Mesendoderm (in vitro differentiated cells): ENCODE data around the gene IL18RAP.

Source experiments
- DNase-seq: peaks from one replicate; pipeline ENCODE4 v3.0.0; 2013
- H2AK5ac ChIP-seq: 2 replicates; pipeline ENCODE4 v1.6.1; 2013; ENCODE audit warnings: low read length, inconsistent platforms
- H2BK120ac ChIP-seq: 2 replicates; pipeline ENCODE4 v1.6.1; 2013; ENCODE audit warnings: low read depth, mild to moderate bottlenecking, low read length, moderate library complexity, mixed read lengths
- H2BK15ac ChIP-seq: replicated peaks from 2 replicates; pipeline ENCODE4 v1.6.1; 2013; ENCODE audit warnings: low read depth, mild to moderate bottlenecking, moderate library complexity
- H2BK5ac ChIP-seq: 2 replicates; pipeline ENCODE4 v1.6.1; 2013; ENCODE audit warnings: low read length, inconsistent platforms
- H3K18ac ChIP-seq: 2 replicates; pipeline ENCODE4 v1.6.1; 2013; ENCODE audit warnings: mild to moderate bottlenecking, low read length, mixed read lengths
- H3K23ac ChIP-seq: one replicate; pipeline ENCODE4 v1.6.1; 2013; ENCODE audit warnings: low read length
- H3K27ac ChIP-seq: 2 replicates; pipeline ENCODE4 v1.5.1; 2013; ENCODE audit warnings: low read depth, mild to moderate bottlenecking, inconsistent platforms, low read length, moderate library complexity
- H3K27me3 ChIP-seq: 2 replicates; pipeline ENCODE4 v1.6.1; 2013; ENCODE audit warnings: low read length, control low read depth, mild to moderate bottlenecking, inconsistent platforms; ENCODE audit not compliant: insufficient read depth, poor library complexity
- H3K36me3 ChIP-seq: 2 replicates; pipeline ENCODE4 v1.6.1; 2013; ENCODE audit warnings: low read length, inconsistent platforms; ENCODE audit not compliant: control insufficient read depth, insufficient read depth
- H3K4ac ChIP-seq: one replicate; pipeline ENCODE4 v1.6.1; 2013; ENCODE audit warnings: low read depth, mild to moderate bottlenecking, low read length, moderate library complexity
- H3K4me1 ChIP-seq: 2 replicates; pipeline ENCODE4 v1.6.1; 2013; ENCODE audit warnings: low read depth, low read length, inconsistent platforms; ENCODE audit not compliant: control insufficient read depth
- H3K4me2 ChIP-seq: 2 replicates; pipeline ENCODE4 v1.6.1; 2013; ENCODE audit warnings: low read length
- H3K4me3 ChIP-seq: 2 replicates; pipeline ENCODE4 v1.5.1; 2013; ENCODE audit warnings: mild to moderate bottlenecking, low read length
- H3K56ac ChIP-seq: one replicate; pipeline ENCODE4 v1.6.1; 2013; ENCODE audit warnings: low read length
- H3K79me1 ChIP-seq: 2 replicates; pipeline ENCODE4 v1.6.1; 2013; ENCODE audit warnings: low read length, inconsistent platforms
- H3K79me2 ChIP-seq: 2 replicates; pipeline ENCODE4 v1.6.1; 2013; ENCODE audit warnings: mild to moderate bottlenecking, low read length; ENCODE audit not compliant: control insufficient read depth, insufficient read depth
- H3K9ac ChIP-seq: 2 replicates; pipeline ENCODE4 v1.6.1; 2013; ENCODE audit warnings: low read length, inconsistent platforms
- H4K5ac ChIP-seq: one replicate; pipeline ENCODE4 v1.6.1; 2013; ENCODE audit warnings: low read length
- H4K8ac ChIP-seq: one replicate; pipeline ENCODE4 v1.6.1; 2013; ENCODE audit warnings: low read depth, mild to moderate bottlenecking, control low read depth, low read length, moderate library complexity
- WGBS: extraction: QIAGEN DNeasy Blood & Tissue Kit; methylation state at CpG from one replicate; pipeline ENCODE4 v1.1.7; 2013; ENCODE audit warnings: low lambda C conversion rate, missing lambda C conversion rate; ENCODE audit not compliant: insufficient coverage; ENCODE audit errors: extremely low coverage; 5-methylcytosine and 5-hydroxymethylcytosine counted together

Gene IL18RAP

DNA sequence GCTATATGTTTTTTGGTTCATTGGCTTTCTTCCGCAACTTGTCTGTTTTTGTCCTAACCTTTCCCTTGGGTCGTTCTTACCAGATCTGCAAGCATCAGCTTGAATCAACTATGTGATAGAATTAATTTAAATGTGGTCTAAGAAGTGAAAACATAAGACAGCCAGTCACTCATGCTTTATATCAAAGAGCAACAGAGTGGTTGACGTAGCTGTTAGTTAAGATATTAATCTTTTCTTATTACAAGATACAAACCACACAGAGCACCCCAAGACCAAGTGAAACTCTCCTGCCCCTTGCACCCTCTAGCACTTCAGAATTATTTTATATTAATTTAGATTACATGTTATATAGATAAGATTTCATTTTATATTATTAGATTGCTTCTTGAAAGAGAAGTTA lies 15.2 kb downstream of the IL18RAP start:
- H3K4me2 ChIP-seq: no peak overlapping the region
- H3K79me2 ChIP-seq: no peaks in the 10 kb centered on the region
- no peak overlapping the region for H3K9ac ChIP-seq
- no peak overlapping the region for H3K4me3 ChIP-seq
- WGBS: no CpG with 5 or more reads among the region's 3 CpGs
- H2BK120ac ChIP-seq: no peak overlapping the region
- DNase-seq: no peak
- H3K4ac ChIP-seq: no peak overlapping the region
- no peak overlapping the region for H2AK5ac ChIP-seq
- H3K36me3 ChIP-seq: no peaks in the 10 kb centered on the region
- no peak overlapping the region for H3K18ac ChIP-seq
- H3K27ac ChIP-seq: no peak overlapping the region
- H2BK5ac ChIP-seq: no peak overlapping the region
- no peak overlapping the region for H2BK15ac ChIP-seq
- H3K23ac ChIP-seq: no peak overlapping the region
- no peaks in the 10 kb centered on the region for H3K4me1 ChIP-seq
- H4K5ac ChIP-seq: no peak overlapping the region
- no peaks in the 10 kb centered on the region for H3K27me3 ChIP-seq
- H3K79me1 ChIP-seq: no peaks in the 10 kb centered on the region
- H4K8ac ChIP-seq: no peak overlapping the region
- H3K56ac ChIP-seq: no peak overlapping the region

DNA sequence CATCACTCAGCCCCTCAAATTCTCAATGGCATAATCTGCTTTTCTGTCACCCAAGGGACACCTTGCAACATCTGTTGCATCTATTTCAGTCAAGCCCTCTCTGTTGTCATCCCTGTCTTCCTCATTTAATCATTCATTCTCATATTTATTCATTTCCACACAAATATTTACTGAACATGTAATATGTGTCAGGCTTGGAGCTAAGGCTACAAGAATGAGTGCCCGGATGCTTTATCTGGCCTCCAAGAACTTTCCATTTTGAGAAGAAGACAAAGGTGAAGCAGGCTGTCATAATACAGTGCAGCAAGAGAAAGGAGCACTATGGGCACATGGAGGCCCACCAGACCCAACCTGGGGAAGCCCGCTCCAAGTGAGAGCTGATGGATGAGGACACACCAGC lies 15.6 kb downstream of the IL18RAP start:
- Histone ChIP-seq H3K27me3 (no peaks in the 10 kb centered on the region), H3K4me1 (no peaks in the 10 kb centered on the region), H3K18ac (no peak overlapping the region), H2BK5ac (no peak overlapping the region), H3K27ac (no peak overlapping the region), H4K5ac (no peak overlapping the region), H3K4ac (no peak overlapping the region), H3K4me2 (no peak overlapping the region), H3K79me1 (no peaks in the 10 kb centered on the region), H3K36me3 (no peaks in the 10 kb centered on the region), H2BK120ac (no peak overlapping the region), H2BK15ac (no peak overlapping the region), H2AK5ac (no peak overlapping the region), H3K79me2 (no peaks in the 10 kb centered on the region), H4K8ac (no peak overlapping the region), H3K23ac (no peak overlapping the region), H3K56ac (no peak overlapping the region), H3K4me3 (no peak overlapping the region), H3K9ac (no peak overlapping the region)
- no CpG with 5 or more reads among the region's 2 CpGs for WGBS
- no peak for DNase-seq

DNA sequence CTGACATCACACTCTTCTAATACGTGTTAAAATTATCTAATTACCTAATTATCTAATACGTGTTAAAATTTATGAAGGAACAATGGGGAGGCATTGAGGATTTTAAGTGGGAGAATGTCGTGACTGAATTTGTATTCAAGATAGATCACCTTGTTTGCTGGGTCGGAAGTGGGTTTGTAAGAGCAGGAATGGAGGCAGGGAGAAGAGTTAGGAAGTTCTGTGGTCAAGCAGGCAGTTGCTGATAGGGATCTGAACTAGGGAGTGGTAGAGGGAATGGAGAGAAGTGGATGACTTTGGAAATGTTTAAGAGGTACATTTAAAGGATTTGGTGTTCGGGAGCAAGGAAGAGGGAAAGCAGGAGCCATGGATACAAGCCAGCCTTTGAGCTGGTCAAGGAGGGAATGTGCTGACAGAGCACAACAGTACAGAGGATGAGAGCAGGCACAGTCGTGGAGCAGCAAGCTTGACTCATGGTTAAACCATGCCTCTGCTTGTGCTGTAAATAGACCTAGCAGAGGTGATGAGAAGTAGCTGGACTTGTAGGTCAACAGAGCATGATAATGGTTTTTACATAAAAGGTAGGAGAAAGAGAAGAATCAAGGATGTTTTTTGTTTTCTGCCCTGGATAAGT lies 16.2 kb downstream of the IL18RAP start:
- peak; percentile 34 for DNase-seq
- Histone ChIP-seq H4K5ac (no peak overlapping the region), H3K18ac (no peak overlapping the region), H3K36me3 (no peaks in the 10 kb centered on the region), H4K8ac (no peak overlapping the region), H3K23ac (no peak overlapping the region), H3K4me3 (no peak overlapping the region), H3K4ac (no peak overlapping the region), H3K4me2 (no peak overlapping the region), H3K79me2 (no peaks in the 10 kb centered on the region), H3K4me1 (no peaks in the 10 kb centered on the region), H2BK120ac (no peak overlapping the region), H3K27ac (no peak overlapping the region), H3K56ac (no peak overlapping the region), H3K79me1 (no peaks in the 10 kb centered on the region), H3K27me3 (no peaks in the 10 kb centered on the region), H2AK5ac (no peak overlapping the region), H2BK15ac (no peak overlapping the region), H2BK5ac (no peak overlapping the region), H3K9ac (no peak overlapping the region)
- no CpG with 5 or more reads among the region's 6 CpGs for WGBS

DNA sequence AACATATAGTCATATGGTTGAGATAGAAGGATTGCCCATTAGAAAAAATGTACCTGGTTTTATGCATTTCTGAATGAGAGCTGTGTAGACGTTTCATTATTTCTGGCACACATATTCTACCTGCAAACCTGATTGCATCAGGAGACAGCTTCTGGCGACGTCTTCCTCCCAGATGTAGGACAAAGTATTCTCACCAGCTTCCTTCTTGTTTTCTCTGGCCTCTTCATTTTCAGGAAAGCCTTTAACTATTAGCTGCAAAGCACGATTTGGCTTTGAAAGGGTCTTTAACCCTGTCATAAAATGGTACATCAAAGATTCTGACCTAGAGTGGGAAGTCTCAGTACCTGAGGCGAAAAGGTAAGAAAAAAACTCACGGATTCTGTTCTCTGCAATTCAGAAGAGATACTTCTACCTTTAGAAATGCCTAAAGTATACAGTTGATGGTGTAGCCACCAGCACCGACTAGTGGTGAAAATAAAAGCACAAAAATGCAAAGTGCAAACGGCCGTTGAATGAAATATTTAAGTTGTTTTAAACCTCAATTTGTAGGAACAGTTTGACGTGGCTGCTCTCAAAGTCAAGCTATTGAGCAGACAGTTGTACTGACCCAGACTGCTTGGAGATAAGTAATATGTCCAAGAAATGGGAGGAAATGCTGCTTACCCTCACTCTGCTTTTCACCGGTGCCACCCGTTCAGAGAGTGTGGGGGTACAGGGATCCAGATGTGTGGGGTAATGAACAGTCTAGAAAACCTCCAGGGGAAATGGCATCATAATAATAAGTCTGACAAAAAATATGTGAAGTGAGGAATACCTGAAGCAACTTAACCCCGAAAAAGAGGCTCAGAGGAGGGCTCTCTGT lies 20.2 kb downstream of the IL18RAP start:
- H3K79me2 ChIP-seq: no peaks in the 10 kb centered on the region
- WGBS: no CpG with 5 or more reads among the region's 13 CpGs

DNA sequence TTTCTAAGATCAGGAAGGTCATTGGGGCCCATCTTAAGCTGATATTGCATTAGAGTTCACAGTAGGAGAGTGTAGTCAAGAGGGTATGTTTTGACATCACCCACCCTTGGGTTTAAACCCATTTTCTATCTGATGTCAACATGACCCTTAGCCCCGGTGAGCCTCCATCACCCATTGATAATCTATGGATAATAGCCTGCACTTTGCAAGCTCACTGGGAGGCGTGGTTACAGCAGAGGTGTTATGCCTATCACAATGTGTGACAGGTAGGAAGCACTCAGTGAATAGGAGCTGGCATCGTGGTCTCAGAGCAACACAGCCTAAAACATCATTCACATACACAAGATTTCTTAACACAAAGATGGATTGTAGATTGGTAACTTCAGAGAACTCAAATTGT lies 21.3 kb downstream of the IL18RAP start:
- Histone ChIP-seq H3K18ac (no peak overlapping the region), H3K4me3 (no peak overlapping the region), H3K27me3 (no peaks in the 10 kb centered on the region), H3K27ac (no peak overlapping the region), H3K4me1 (no peaks in the 10 kb centered on the region), H3K56ac (no peak overlapping the region), H3K23ac (no peak overlapping the region), H3K36me3 (no peaks in the 10 kb centered on the region), H3K79me1 (no peaks in the 10 kb centered on the region), H2BK120ac (no peak overlapping the region), H3K79me2 (no peaks in the 10 kb centered on the region), H2AK5ac (no peak overlapping the region), H4K8ac (no peak overlapping the region), H3K4me2 (no peak overlapping the region), H3K4ac (no peak overlapping the region), H2BK15ac (no peak overlapping the region), H2BK5ac (no peak overlapping the region), H4K5ac (no peak overlapping the region), H3K9ac (no peak overlapping the region)
- no CpG with 5 or more reads among the region's 3 CpGs for WGBS
- no peak for DNase-seq

More for the DNA sequence above, 20.2 kb downstream of the IL18RAP start:
- Histone ChIP-seq H3K79me1 (no peaks in the 10 kb centered on the region), H3K4me1 (no peaks in the 10 kb centered on the region), H3K18ac (no peak overlapping the region), H3K4ac (no peak overlapping the region), H2BK15ac (no peak overlapping the region), H2BK5ac (no peak overlapping the region), H3K27me3 (no peaks in the 10 kb centered on the region), H3K27ac (no peak overlapping the region), H2BK120ac (no peak overlapping the region), H3K4me2 (no peak overlapping the region), H3K36me3 (no peaks in the 10 kb centered on the region), H2AK5ac (no peak overlapping the region), H4K5ac (no peak overlapping the region), H3K9ac (no peak overlapping the region), H3K23ac (no peak overlapping the region), H3K56ac (no peak overlapping the region), H4K8ac (no peak overlapping the region), H3K4me3 (no peak overlapping the region)
- DNase-seq: peak; percentile 48
